ENCODE measurements around the gene ZBTB17. TPM values are rescaled to one million over a fixed set of nuclear protein-coding genes. Genes with fewer than 3 reads are reported as not detected.

Gene ZBTB17
- total RNA-seq, 2 experiments from 2014 or later = 44.1 to 45.7 TPM

- no peak overlapping the region for H3K4me3 Mint-ChIP-seq
- no peak for DNase-seq
- no peak overlapping the region for H3K27ac Mint-ChIP-seq
- peaks cover 38% of the 10 kb centered on the region for H3K36me3 Mint-ChIP-seq (ENCODE audit: low read depth)
- no peak for TF ChIP-seq CTCF (IDR thresholded peaks at IDR 0.05)
- H3K9me3 Mint-ChIP-seq = no peaks in the 10 kb centered on the region
- no peaks in the 10 kb centered on the region for H3K27me3 Mint-ChIP-seq
- ChIA-PET CTCF (no interaction called here), POLR2A (interaction anchor here (0.6 kb wide), 1 partner anchor 107 kb away, joined by 3 read pairs; no protein-coding TSS in a partner anchor)
- intact Hi-C loops (cut with micrococcal nuclease) = no loop called here
- no peak for ATAC-seq
- peaks cover 27% of the 10 kb centered on the region for H3K4me1 Mint-ChIP-seq (ENCODE audit: low read depth)
These were observed 31.4 kb downstream of the ZBTB17 start for GRCh38 chr1:15944308-15945010.

- POLR2A ChIA-PET = interaction anchor here (0.6 kb wide), 1 partner anchor 107 kb away, joined by 3 read pairs; no protein-coding TSS in a partner anchor
- CTCF ChIA-PET = no interaction called here
- Mint-ChIP-seq H3K9me3 (no peaks in the 10 kb centered on the region), H3K4me1 (ENCODE audit: low read depth) (peaks cover 24% of the 10 kb centered on the region), H3K4me3 (no peak overlapping the region), H3K36me3 (ENCODE audit: low read depth) (peaks cover 39% of the 10 kb centered on the region), H3K27ac (no peak overlapping the region), H3K27me3 (no peaks in the 10 kb centered on the region)
- intact Hi-C loops (cut with micrococcal nuclease) = no loop called here
- DNase-seq (no peak), ATAC-seq (no peak)
- TF ChIP-seq CTCF (IDR thresholded peaks at IDR 0.05) = no peak
These were observed 32.0 kb downstream of the ZBTB17 start for GRCh38 chr1:15943992-15944307.

- H3K9me3 Mint-ChIP-seq = no peaks in the 10 kb centered on the region
These were observed 32.4 kb downstream of the ZBTB17 start for GRCh38 chr1:15943328-15943991.

GRCh38 chr1:15942661-15943327 is 33.1 kb downstream of the ZBTB17 start:
- intact Hi-C loops (cut with micrococcal nuclease) = no loop called here
- H3K36me3 Mint-ChIP-seq (ENCODE audit: low read depth) = peaks cover 36% of the 10 kb centered on the region
- no peaks in the 10 kb centered on the region for H3K9me3 Mint-ChIP-seq
- ChIA-PET POLR2A (no interaction called here), CTCF (interaction anchor here (2.2 kb wide), 1 partner anchor 65 kb away, joined by 4 read pairs; no protein-coding TSS in a partner anchor)
- ATAC-seq = no peak
- no peak for TF ChIP-seq CTCF (IDR thresholded peaks at IDR 0.05)
- no peak overlapping the region for H3K4me3 Mint-ChIP-seq
- no peaks in the 10 kb centered on the region for H3K27me3 Mint-ChIP-seq
- DNase-seq = no peak
- peak overlapping the region; percentile 34 for H3K27ac Mint-ChIP-seq
- H3K4me1 Mint-ChIP-seq (ENCODE audit: low read depth) = peaks cover 14% of the 10 kb centered on the region

More at GRCh38 chr1:15943328-15943991, 32.4 kb downstream of the ZBTB17 start:
- H3K36me3 Mint-ChIP-seq (ENCODE audit: low read depth) = peaks cover 38% of the 10 kb centered on the region
- ATAC-seq (no peak), DNase-seq (no peak)
- H3K4me1 Mint-ChIP-seq (ENCODE audit: low read depth) = peaks cover 21% of the 10 kb centered on the region
- ChIA-PET POLR2A (no interaction called here), CTCF (no interaction called here)
- H3K4me3 Mint-ChIP-seq = no peak overlapping the region
- intact Hi-C loops (cut with micrococcal nuclease) = no loop called here
- H3K27me3 Mint-ChIP-seq = no peaks in the 10 kb centered on the region
- TF ChIP-seq CTCF (IDR thresholded peaks at IDR 0.05) = no peak
- no peak overlapping the region for H3K27ac Mint-ChIP-seq
